ENCODE data around the gene TMEM125. TPM values are rescaled to one million over a fixed set of nuclear protein-coding genes. Genes with fewer than 3 reads are reported as not detected.

Gene TMEM125
- total RNA-seq, 3 donors from 2014 or later: 31.9 to 71.6 (median 40.6) TPM

- no peak for TF ChIP-seq CTCF (IDR thresholded peaks at IDR 0.05)
- intact Hi-C loops (cut with DNase I, micrococcal nuclease): no loop called here
- no peaks in the 10 kb centered on the region for H3K36me3 ChIP-seq (ENCODE audit: low read depth)
- ATAC-seq (peak; percentile 30), DNase-seq (peak in 2 of 3 donors; percentile 21 to 48)
- H3K4me1 ChIP-seq (ENCODE audit: low read depth): peaks cover 22% of the 10 kb centered on the region
- H3K4me3 ChIP-seq: no peak overlapping the region
- H3K9me3 ChIP-seq: no peaks in the 10 kb centered on the region
Observed at GRCh38 chr1:43303471-43304313, 33.9 kb downstream of the TMEM125 start.

- H3K9me3 ChIP-seq: no peaks in the 10 kb centered on the region
- H3K36me3 ChIP-seq (ENCODE audit: low read depth): no peaks in the 10 kb centered on the region
- intact Hi-C loops (cut with DNase I, micrococcal nuclease): no loop called here
- ATAC-seq: no peak
- H3K4me1 ChIP-seq (ENCODE audit: low read depth): peaks cover 22% of the 10 kb centered on the region
- TF ChIP-seq CTCF (IDR thresholded peaks at IDR 0.05): no peak
- no peak overlapping the region for H3K4me3 ChIP-seq
- no peak for DNase-seq
Observed at GRCh38 chr1:43304314-43304681, 34.5 kb downstream of the TMEM125 start.

GRCh38 chr1:43304771-43305300, 35.1 kb downstream of the TMEM125 start:
- Histone ChIP-seq H3K4me3 (no peak overlapping the region), H3K36me3 (ENCODE audit: low read depth) (no peaks in the 10 kb centered on the region), H3K9me3 (no peaks in the 10 kb centered on the region), H3K4me1 (ENCODE audit: low read depth) (peaks cover 22% of the 10 kb centered on the region)
- peak in 1 of 3 donors; percentile 50 for DNase-seq
- intact Hi-C loops (cut with DNase I, micrococcal nuclease): no loop called here
- TF ChIP-seq CTCF (IDR thresholded peaks at IDR 0.05): no peak
- no peak for ATAC-seq

- Histone ChIP-seq H3K9me3 (no peaks in the 10 kb centered on the region), H3K4me3 (no peak overlapping the region), H3K4me1 (ENCODE audit: low read depth) (peaks cover 22% of the 10 kb centered on the region), H3K36me3 (ENCODE audit: low read depth) (no peaks in the 10 kb centered on the region)
- ATAC-seq: no peak
- intact Hi-C loops (cut with DNase I, micrococcal nuclease): no loop called here
- TF ChIP-seq CTCF (IDR thresholded peaks at IDR 0.05): no peak
- DNase-seq: peak in 1 of 3 donors; percentile 17
Observed at GRCh38 chr1:43305461-43305860, 35.7 kb downstream of the TMEM125 start.

GRCh38 chr1:43305926-43306687, 36.3 kb downstream of the TMEM125 start:
- DNase-seq (peak in 1 of 3 donors; percentile 22), ATAC-seq (no peak)
- no peak overlapping the region for H3K4me3 ChIP-seq
- H3K9me3 ChIP-seq: no peaks in the 10 kb centered on the region
- peaks cover 22% of the 10 kb centered on the region for H3K4me1 ChIP-seq (ENCODE audit: low read depth)
- intact Hi-C loops (cut with DNase I, micrococcal nuclease): no loop called here
- no peaks in the 10 kb centered on the region for H3K36me3 ChIP-seq (ENCODE audit: low read depth)
- TF ChIP-seq CTCF (IDR thresholded peaks at IDR 0.05): no peak

Data from mucosa of descending colon (tissue), 3 donors.